GM12864 (cell line): ENCODE data around the gene PAFAH2.

ENCODE experiments used
- DNase-seq: peaks from one replicate; pipeline ENCODE4 v3.0.0-alpha.2; 2011; ENCODE audit warnings: low read depth
- H3K4me3 ChIP-seq: 2 replicates; pipeline ENCODE4 v1.5.1; 2011; ENCODE audit warnings: mild to moderate bottlenecking, low read depth, low read length, control low read depth
- CTCF ChIP-seq: IDR thresholded peaks from 2 replicates; pipeline ENCODE4 v1.5.1; 2011; ENCODE audit warnings: low read depth, mild to moderate bottlenecking, moderate library complexity, low read length, control low read depth, inconsistent platforms; ENCODE audit errors: missing control alignments

Gene PAFAH2

GRCh38 chr1:26035959-26036755 is 38.3 kb upstream of the PAFAH2 start:
- TF ChIP-seq CTCF, result peak; percentile 98
- peak overlapping the region; percentile 57 for H3K4me3 ChIP-seq
- no peak for DNase-seq

GRCh38 chr1:26035203-26035958 is 37.5 kb upstream of the PAFAH2 start:
- peak; percentile 65 for DNase-seq
- peak overlapping the region; percentile 57 for H3K4me3 ChIP-seq
- no peak for TF ChIP-seq CTCF

- no peak for DNase-seq
- no peak for TF ChIP-seq CTCF
- peak overlapping the region; percentile 57 for H3K4me3 ChIP-seq
These were observed 36.8 kb upstream of the PAFAH2 start for GRCh38 chr1:26034504-26035202.

- TF ChIP-seq CTCF, result no peak
- no peak for DNase-seq
- no peak overlapping the region for H3K4me3 ChIP-seq
These were observed 34.9 kb upstream of the PAFAH2 start for GRCh38 chr1:26032656-26033357.

- no peak for DNase-seq
- H3K4me3 ChIP-seq, result no peak overlapping the region
- no peak for TF ChIP-seq CTCF
These were observed 33.9 kb upstream of the PAFAH2 start for GRCh38 chr1:26031611-26032220.

- no peak overlapping the region for H3K4me3 ChIP-seq
- TF ChIP-seq CTCF, result no peak
- DNase-seq, result no peak
These were observed 33.3 kb upstream of the PAFAH2 start for GRCh38 chr1:26031196-26031595.
